ENCODE results near the gene ZCCHC24.

GRCh38 chr10:79412516-79412915, 32.9 kb downstream of the ZCCHC24 start:
- TF ChIP-seq YY1 (IDR thresholded peaks at IDR 0.05; ENCODE audit: low read depth) (no peak), CHD2 (IDR thresholded peaks at IDR 0.05; ENCODE audit: low read length, partially characterized antibody) (no peak), CTCF (IDR thresholded peaks at IDR 0.05) (no peak), GABPA (IDR thresholded peaks at IDR 0.05; ENCODE audit: low read depth) (no peak), TEAD4 (IDR thresholded peaks at IDR 0.05; ENCODE audit: borderline replicate concordance, insufficient read depth) (no peak), JUND (IDR thresholded peaks at IDR 0.05) (no peak)

Data from SK-N-SH (cell line).